Neural progenitor cell (in vitro differentiated cells): Measurements from ENCODE around the gene DCANP1.

Source experiments
- CTCF ChIP-seq: fragments of 200-600 bp; sonication (generic); IDR thresholded peaks from 2 replicates; pipeline ENCODE4 v1.5.1; 2017; ENCODE audit warnings: antibody characterized with exemption, mild to moderate bottlenecking
- EZH2 ChIP-seq: fragments of 200-600 bp; sonication (generic); IDR thresholded peaks from 2 replicates; pipeline ENCODE4 v1.6.1; 2017; ENCODE audit warnings: antibody characterized with exemption, mild to moderate bottlenecking, moderate library complexity
- EZH2phosphoT487 ChIP-seq: fragments of 200-600 bp; sonication (generic); IDR thresholded peaks from 2 replicates; pipeline ENCODE4 v1.6.1; 2017; ENCODE audit warnings: antibody characterized with exemption

DNA sequence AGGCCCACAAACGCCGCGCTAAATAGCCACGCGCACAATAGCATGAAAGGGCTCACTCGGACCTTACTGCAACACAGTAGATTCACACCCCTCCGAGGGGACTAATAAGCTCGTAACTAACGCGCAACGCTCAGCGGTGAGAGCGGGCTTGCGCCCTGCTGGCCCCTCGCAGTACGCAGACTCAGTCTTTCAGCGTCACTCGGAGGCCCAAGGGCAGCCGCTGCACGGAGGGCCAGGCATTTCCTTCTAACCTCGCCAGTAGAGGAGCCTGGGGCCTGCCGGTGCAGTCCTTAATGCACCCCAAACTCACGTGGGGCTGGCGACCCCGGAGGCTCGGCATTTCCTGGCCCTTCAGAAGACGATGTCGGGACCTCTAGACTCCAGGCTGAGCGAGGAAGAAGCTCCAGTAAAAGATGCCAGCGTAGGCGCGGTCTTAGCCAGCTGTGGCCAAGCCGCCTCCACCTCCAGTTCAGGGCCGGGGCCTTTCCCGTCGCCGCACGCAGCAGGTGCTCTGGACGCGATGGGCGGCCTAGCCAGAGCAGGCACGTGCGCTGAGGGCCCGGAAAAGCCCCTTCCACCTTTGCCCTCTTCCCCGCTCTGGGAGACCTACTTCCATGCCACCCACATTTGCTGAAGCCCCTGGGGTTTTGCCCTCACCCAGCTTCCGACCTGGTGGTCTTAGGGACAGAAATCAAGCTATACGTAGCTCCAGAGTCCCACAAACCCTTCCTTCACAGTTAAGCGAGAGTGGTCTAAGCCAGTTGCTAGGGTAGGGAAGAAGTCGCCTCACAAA is 43.3 kb upstream of the DCANP1 start:
- no peak for TF ChIP-seq CTCF
- TF ChIP-seq EZH2, result peak; percentile 64
- TF ChIP-seq EZH2phosphoT487, result peak; percentile 77
